Right lobe of liver (tissue), 6 donors: ENCODE results near the gene PPM1A. TPM values are rescaled to one million over a fixed set of nuclear protein-coding genes. Genes with fewer than 3 reads are reported as not detected.
A peak's percentile ranks its signal among the peaks of the same experiment; 100 is the strongest.

Experiments used
- ATAC-seq, 4 donors: fragments of 200-7000 bp; cut with Tn5 transposase; one replicate each; pipeline ENCODE4 v1.9.1; 2020; ENCODE audit warnings: mild to moderate bottlenecking in 4 of 4, moderate library complexity in 4 of 4
- DNase-seq, 3 donors: peaks; one replicate each; pipeline ENCODE4 v3.0.0-alpha.2; 2020
- H3K27ac ChIP-seq, 3 donors: fragments of 200-600 bp; one replicate each; pipeline ENCODE4 v1.8.0; 2022
- H3K27me3 ChIP-seq, 2 donors: fragments of 200-600 bp; one replicate each; pipeline ENCODE4 v1.8.0; 2022
- H3K36me3 ChIP-seq, 4 donors: fragments of 200-600 bp; sonication (generic) in 1 of 4; one replicate each; pipeline versions ENCODE4 v1.5.1 to v1.8.0; 2017 to 2022; ENCODE audit warnings: control low read depth in 1 of 4
- H3K4me1 ChIP-seq, 4 donors: fragments of 200-600 bp; sonication (generic) in 1 of 4; one replicate each; pipeline versions ENCODE4 v1.5.1 to v1.8.0; 2017 to 2022; ENCODE audit warnings: control low read depth in 1 of 4
- H3K4me3 ChIP-seq, 3 donors: fragments of 200-600 bp; one replicate each; pipeline ENCODE4 v1.8.0; 2022
- H3K9me3 ChIP-seq, 4 donors: fragments of 200-600 bp; sonication (generic) in 1 of 4; one replicate each; pipeline versions ENCODE4 v1.5.1 to v1.8.0; 2017 to 2022; ENCODE audit warnings: control low read depth in 1 of 4
- CTCF ChIP-seq, 4 donors: fragments of 200-600 bp in 3 of 4; fragments of 450-650 bp in 1 of 4; IDR thresholded peaks; one replicate each; pipeline versions ENCODE4 v1.5.1 to v1.8.0; 2016 to 2022; ENCODE audit warnings: antibody characterized with exemption in 4 of 4, mild to moderate bottlenecking in 2 of 4
- POLR2A ChIP-seq: fragments of 450-650 bp; IDR thresholded peaks from one replicate; pipeline ENCODE4 v1.6.1; 2017; ENCODE audit warnings: antibody characterized with exemption, mild to moderate bottlenecking
- WGBS: methylation state at CpG from one replicate; pipeline ENCODE4 v1.1.6; 2018; ENCODE audit warnings: low coverage, low lambda C conversion rate; ENCODE audit not compliant: insufficient coverage; ENCODE audit errors: missing lambda C conversion rate; 5-methylcytosine and 5-hydroxymethylcytosine counted together
- intact Hi-C, 2 donors: fragments of 100-400 bp; cut with DNase I; formaldehyde crosslinking; loops; one replicate each; pipeline versions ENCODE4 v1.11.2 to v1.14.1; 2022
- total RNA-seq, 6 experiments: library from RNA; depleted of rRNA in 2 of 6; stranded (reverse); fragments of >200 nt in 2 of 6; fragmentation: NEBNext Ultra II Directional in 3 of 6; extraction: Animal tissue kit (Norgen Biotek cat#: 25700) in 3 of 6; gene quantifications; one replicate each; pipeline versions ENCODE4 v1.1.0 to v1.2.4, GENCODE V29; 2016 to 2023
- donor health status: DM: no; HTN: yes; CAD: no.
- donor health status: DM: no; HTN: no; CAD: no.
- donor health status: DM: no; HTN: no; CAD: no.
- donor health status: DM: no; HTN: yes; CAD: no.
- donor health status: DM: no; HTN: yes; CAD: no.

Gene PPM1A
- total RNA-seq, 6 experiments from 2014 or later: 32.6 to 54.7 (median 39.4) TPM

GRCh38 chr14:60277605-60278190 lies 28.7 kb downstream of the PPM1A start:
- intact Hi-C loops: no loop called here
- H3K4me1 ChIP-seq: peaks cover 0 to 32% (median 11%) of the 10 kb centered on the region in 4 donors
- DNase-seq: no peak
- H3K27me3 ChIP-seq: no peaks in the 10 kb centered on the region
- no peaks in the 10 kb centered on the region for H3K36me3 ChIP-seq
- no peak overlapping the region for H3K27ac ChIP-seq
- TF ChIP-seq CTCF (IDR thresholded peaks at IDR 0.05): no peak
- no peak for TF ChIP-seq POLR2A
- WGBS: 33% methylated on average over 2 of the region's 2 CpGs
- H3K4me3 ChIP-seq: no peak overlapping the region
- H3K9me3 ChIP-seq: no peaks in the 10 kb centered on the region
- peak in 2 of 4 donors; percentile 15 to 48 for ATAC-seq

GRCh38 chr14:60278350-60278749 lies 29.3 kb downstream of the PPM1A start:
- DNase-seq (no peak), ATAC-seq (no peak)
- H3K36me3 ChIP-seq: no peaks in the 10 kb centered on the region
- intact Hi-C loops: no loop called here
- WGBS: 54% methylated on average over 2 of the region's 2 CpGs
- no peak overlapping the region for H3K27ac ChIP-seq
- H3K4me1 ChIP-seq: peaks cover 0 to 25% (median 9%) of the 10 kb centered on the region in 4 donors
- no peak for TF ChIP-seq CTCF (IDR thresholded peaks at IDR 0.05)
- no peak for TF ChIP-seq POLR2A
- H3K9me3 ChIP-seq: no peaks in the 10 kb centered on the region
- no peaks in the 10 kb centered on the region for H3K27me3 ChIP-seq
- H3K4me3 ChIP-seq: no peak overlapping the region

GRCh38 chr14:60287452-60287851 lies 38.4 kb downstream of the PPM1A start:
- intact Hi-C loops: no loop called here
- Histone ChIP-seq H3K4me1 (peaks cover 0 to 23% (median 6%) of the 10 kb centered on the region in 4 donors), H3K27ac (no peak overlapping the region), H3K9me3 (no peaks in the 10 kb centered on the region), H3K27me3 (no peaks in the 10 kb centered on the region), H3K4me3 (no peak overlapping the region), H3K36me3 (peaks cover 0 to 38% (median 0%) of the 10 kb centered on the region in 4 donors)
- no peak for TF ChIP-seq POLR2A
- TF ChIP-seq CTCF (IDR thresholded peaks at IDR 0.05): no peak
- DNase-seq: no peak
- ATAC-seq: peak; percentile 48 to 73 (median 64)

GRCh38 chr14:60288279-60288678 lies 39.3 kb downstream of the PPM1A start:
- Histone ChIP-seq H3K27ac (no peak overlapping the region), H3K36me3 (peaks cover 0 to 45% (median 0%) of the 10 kb centered on the region in 4 donors), H3K4me3 (no peak overlapping the region), H3K4me1 (peaks cover 0 to 23% (median 6%) of the 10 kb centered on the region in 4 donors), H3K27me3 (no peaks in the 10 kb centered on the region), H3K9me3 (no peaks in the 10 kb centered on the region)
- peak in 3 of 4 donors; percentile 61 to 91 (median 86) for ATAC-seq
- TF ChIP-seq POLR2A: no peak
- no peak for TF ChIP-seq CTCF (IDR thresholded peaks at IDR 0.05)
- DNase-seq: no peak
- intact Hi-C loops: no loop called here
- WGBS: 29% methylated on average over 1 of the region's 1 CpG
